Transverse colon (tissue), 4 donors: ENCODE measurements around the gene GATM. TPM values are rescaled to one million over a fixed set of nuclear protein-coding genes. Genes with fewer than 3 reads are reported as not detected.

Experiments
- DNase-seq: peaks from one replicate; pipeline ENCODE4 v3.0.0-alpha.2; 2019
- H3K27ac ChIP-seq, 4 donors: fragments of 200-600 bp; sonication (generic); 2 replicates each; pipeline ENCODE4 v1.5.1; 2016 to 2018; ENCODE audit warnings: inconsistent platforms in 4 of 4
- H3K27me3 ChIP-seq: fragments of 200-600 bp; sonication (generic); 2 replicates; pipeline ENCODE4 v1.5.1; 2017; ENCODE audit warnings: inconsistent platforms
- H3K36me3 ChIP-seq, 4 donors: fragments of 200-600 bp; sonication (generic); 2 replicates each; pipeline ENCODE4 v1.5.1; 2017 to 2019; ENCODE audit warnings: inconsistent platforms in 4 of 4
- H3K4me1 ChIP-seq, 4 donors: fragments of 200-600 bp; sonication (generic); 2 replicates each; pipeline ENCODE4 v1.5.1; 2017 to 2020; ENCODE audit warnings: inconsistent platforms in 4 of 4
- H3K4me3 ChIP-seq, 4 donors: fragments of 200-600 bp; sonication (generic); 1 replicate in 1 of 4; 2 replicates in 3 of 4; pipeline versions ENCODE4 v1.5.1 to v1.6.1; 2017 to 2019; ENCODE audit warnings: inconsistent platforms in 4 of 4
- H3K9me3 ChIP-seq, 2 donors: fragments of 200-600 bp; sonication (generic); 2 replicates each; pipeline ENCODE4 v1.5.1; 2017 to 2019; ENCODE audit warnings: inconsistent platforms in 2 of 2
- CTCF ChIP-seq, 5 experiments: fragments of 200-600 bp in 3 of 5; fragments of 450-650 bp in 2 of 5; sonication (generic) in 3 of 5; IDR thresholded peaks; 1 replicate in 2 of 5; 2 replicates in 3 of 5; pipeline ENCODE4 v1.5.1; 2016 to 2017; ENCODE audit warnings: antibody characterized with exemption in 5 of 5, inconsistent platforms in 3 of 5, mild to moderate bottlenecking in 2 of 5, moderate library complexity in 1 of 5
- EP300 ChIP-seq: sonication (generic); formaldehyde crosslinking; IDR thresholded peaks from one replicate; pipeline ENCODE4 v1.6.1; 2017; ENCODE audit warnings: antibody characterized with exemption, low read depth
- POLR2A ChIP-seq: fragments of 450-650 bp; IDR thresholded peaks from one replicate; pipeline ENCODE4 v1.6.1; 2016; ENCODE audit warnings: antibody characterized with exemption, mild to moderate bottlenecking, moderate library complexity
- POLR2AphosphoS5 ChIP-seq, 3 donors: sonication (generic); formaldehyde crosslinking; IDR thresholded peaks; one replicate each; pipeline ENCODE4 v1.6.1; 2016; ENCODE audit warnings: antibody characterized with exemption in 3 of 3
- whole genome bisulfite sequencing, 2 donors: methylation state at CpG; one replicate each; pipeline ENCODE4 v1.1.5; 2018; ENCODE audit warnings: low coverage in 1 of 2; 5-methylcytosine and 5-hydroxymethylcytosine counted together
- in situ Hi-C, 4 donors: fragments of 200-750 bp; cut with MboI; loops; one replicate each; pipeline versions ENCODE4 v1.15.0 to v1.15.1; 2017; ENCODE audit warnings: low sequenced_read_pairs in 3 of 4, low pct_ligation_motif_present in 1 of 4, low pct_unique_long_range_greater_than_20kb in 1 of 4
- intact Hi-C: fragments of 100-400 bp; cut with DNase I; formaldehyde crosslinking; loops from one replicate; pipeline ENCODE4 v1.15.1; 2023; ENCODE audit warnings: low total_unique reads
- total RNA-seq, 4 donors: library from RNA; depleted of rRNA; stranded (reverse); fragments of >200 nt; gene quantifications; one replicate each; pipeline ENCODE4 v1.1.0, GENCODE V29; 2016

The GATM gene
- total RNA-seq, 4 donors from 2014 or later: 15.9 to 96.9 (median 18.6) TPM

GRCh38 chr15:45393851-45394250 is 15.5 kb upstream of the GATM start:
- intact Hi-C loops: loop anchor here (10.0 kb wide), 2 partner anchors 89 to 229 kb away; no protein-coding TSS in a partner anchor
- no peak for DNase-seq
- H3K27me3 ChIP-seq: no peaks in the 10 kb centered on the region
- no peak overlapping the region for H3K4me3 ChIP-seq
- H3K4me1 ChIP-seq: no peaks in the 10 kb centered on the region
- TF ChIP-seq POLR2AphosphoS5 (IDR thresholded peaks at IDR 0.05) (no peak), CTCF (IDR thresholded peaks at IDR 0.05) (peak in 1 of 5 experiments; percentile 25), POLR2A (no peak), EP300 (no peak)
- no peak overlapping the region for H3K27ac ChIP-seq
- in situ Hi-C loops: loop anchor here (10.0 to 25.0 kb wide), 4 partner anchors 89 to 232 kb away; partner anchors contain the start of gene SHF (in 2 of the 4)
- WGBS, 2 donors: 88 to 100% methylated on average over 1 to 3 of the region's 3 CpGs
- H3K36me3 ChIP-seq: no peaks in the 10 kb centered on the region
- H3K9me3 ChIP-seq: no peaks in the 10 kb centered on the region

- intact Hi-C loops (loop anchor here (10.0 kb wide), 2 partner anchors 88 to 228 kb away; no protein-coding TSS in a partner anchor), in situ Hi-C loops (loop anchor here (10.0 to 25.0 kb wide), 4 partner anchors 88 to 230 kb away; partner anchors contain the start of gene SHF (in 2 of the 4))
- no peak for DNase-seq
- Histone ChIP-seq H3K27ac (no peak overlapping the region), H3K27me3 (no peaks in the 10 kb centered on the region), H3K4me1 (peaks cover 0 to 3% (median 0%) of the 10 kb centered on the region in 4 donors), H3K36me3 (no peaks in the 10 kb centered on the region), H3K4me3 (no peak overlapping the region), H3K9me3 (no peaks in the 10 kb centered on the region)
- no peak for TF ChIP-seq POLR2A
- TF ChIP-seq POLR2AphosphoS5 (IDR thresholded peaks at IDR 0.05): no peak
- no peak for TF ChIP-seq CTCF (IDR thresholded peaks at IDR 0.05)
- TF ChIP-seq EP300: no peak
Measured at GRCh38 chr15:45392584-45392855, 14.2 kb upstream of the GATM start.

- no peak for DNase-seq
- peaks cover 0 to 8% (median 0%) of the 10 kb centered on the region in 4 donors for H3K4me1 ChIP-seq
- no peak overlapping the region for H3K4me3 ChIP-seq
- H3K27me3 ChIP-seq: no peaks in the 10 kb centered on the region
- no peaks in the 10 kb centered on the region for H3K36me3 ChIP-seq
- H3K27ac ChIP-seq: no peak overlapping the region
- WGBS, 2 donors: 49 to 69% methylated on average over 3 to 7 of the region's 7 CpGs
- no peaks in the 10 kb centered on the region for H3K9me3 ChIP-seq
- intact Hi-C loops (loop anchor here (10.0 kb wide), 2 partner anchors 87 to 227 kb away; no protein-coding TSS in a partner anchor), in situ Hi-C loops (loop anchor here (10.0 to 25.0 kb wide), 4 partner anchors 87 to 230 kb away; partner anchors contain the start of gene SHF (in 2 of the 4))
- TF ChIP-seq CTCF (IDR thresholded peaks at IDR 0.05) (no peak), POLR2AphosphoS5 (IDR thresholded peaks at IDR 0.05) (no peak), EP300 (no peak), POLR2A (no peak)
Measured at GRCh38 chr15:45391746-45392583, 13.6 kb upstream of the GATM start.

- Histone ChIP-seq H3K27ac (no peak overlapping the region), H3K9me3 (no peaks in the 10 kb centered on the region), H3K4me3 (no peak overlapping the region), H3K4me1 (peaks cover 0 to 25% (median 0%) of the 10 kb centered on the region in 4 donors), H3K27me3 (peaks cover 3% of the 10 kb centered on the region), H3K36me3 (no peaks in the 10 kb centered on the region)
- TF ChIP-seq EP300 (no peak), POLR2AphosphoS5 (IDR thresholded peaks at IDR 0.05) (no peak), POLR2A (no peak), CTCF (IDR thresholded peaks at IDR 0.05) (no peak)
- in situ Hi-C loops: loop anchor here in 3 of 4 donors (25.0 kb wide), 2 partner anchors 202 to 227 kb away; partner anchors contain the start of gene SHF (in 2 of the 3)
- intact Hi-C loops: no loop called here
- no peak for DNase-seq
Measured at GRCh38 chr15:45389351-45389750, 11.0 kb upstream of the GATM start.
